Epidermal melanocyte (primary cell): Measurements from ENCODE around the gene SYNGR2.
A peak's percentile ranks its signal among the peaks of the same experiment; 100 is the strongest.

Experiments
- DNase-seq: peaks from one replicate; pipeline ENCODE4 v3.0.0; 2011; ENCODE audit warnings: low spot score; ENCODE audit not compliant: insufficient read length

SYNGR2 gene

GRCh38 chr17:78168242-78168902, at the start of gene SYNGR2:
Gene SYNGR2 (plus strand): TSS chr17:78168581. CDS start chr17:78168617, 36 bp downstream.
- peak; percentile 83 for DNase-seq

GRCh38 chr17:78118801-78119241, 49.6 kb upstream of the SYNGR2 start:
- DNase-seq: no peak

- DNase-seq: no peak
Measured at GRCh38 chr17:78120537-78120936, 47.8 kb upstream of the SYNGR2 start.

- no peak for DNase-seq
Measured at GRCh38 chr17:78120971-78121800, 47.2 kb upstream of the SYNGR2 start.

- no peak for DNase-seq
Measured at GRCh38 chr17:78121801-78122215, 46.6 kb upstream of the SYNGR2 start.

- no peak for DNase-seq
Measured at GRCh38 chr17:78122216-78122930, 46.0 kb upstream of the SYNGR2 start.

GRCh38 chr17:78122931-78123249, 45.5 kb upstream of the SYNGR2 start:
- no peak for DNase-seq

- no peak for DNase-seq
Measured at GRCh38 chr17:78123258-78123929, 45.0 kb upstream of the SYNGR2 start.

GRCh38 chr17:78124081-78124835, 44.1 kb upstream of the SYNGR2 start:
- no peak for DNase-seq

- no peak for DNase-seq
Measured at GRCh38 chr17:78124836-78125137, 43.6 kb upstream of the SYNGR2 start.

GRCh38 chr17:78125138-78125913, 43.1 kb upstream of the SYNGR2 start:
- DNase-seq: no peak

GRCh38 chr17:78125976-78126894, 42.1 kb upstream of the SYNGR2 start:
- DNase-seq: no peak

- DNase-seq: no peak
Measured at GRCh38 chr17:78126895-78127238, 41.5 kb upstream of the SYNGR2 start.

- no peak for DNase-seq
Measured at GRCh38 chr17:78127239-78127887, 41.0 kb upstream of the SYNGR2 start.

GRCh38 chr17:78127888-78128550, 40.4 kb upstream of the SYNGR2 start:
- no peak for DNase-seq

GRCh38 chr17:78128551-78129350, 39.6 kb upstream of the SYNGR2 start, which contains the start of gene TMC6:
Gene TMC6 (minus strand): TSS chr17:78128755. CDS start chr17:78126832, 1,923 bp downstream.
- DNase-seq: no peak

- no peak for DNase-seq
Measured at GRCh38 chr17:78129351-78130089, 38.9 kb upstream of the SYNGR2 start.
